Motor neuron (in vitro differentiated cells): Measurements from ENCODE around the gene OMD. TPM values are rescaled to one million over a fixed set of nuclear protein-coding genes. Genes with fewer than 3 reads are reported as not detected.
"Not testable (repeated sequence)": the region's sequence is repeated elsewhere in the genome, so short reads cannot be mapped to it uniquely, and the experiment has no call there.

Experiments used
- ATAC-seq, 8 experiments: fragments of 200-7000 bp; cut with Tn5 transposase; replicated peaks in 6 of 8; 2 replicates each; pipeline ENCODE4 v1.8.0; 2021; ENCODE audit warnings: mild to moderate bottlenecking in 8 of 8, moderate library complexity in 8 of 8
- H3K27ac ChIP-seq, 2 donors: fragments of 250-450 bp; sonication (Bioruptor Pico); 2 replicates each; pipeline ENCODE4 v1.9.0; 2021; ENCODE audit warnings: antibody characterized with exemption in 2 of 2, mild to moderate bottlenecking in 2 of 2, moderate library complexity in 1 of 2
- H3K4me1 ChIP-seq, 2 donors: fragments of 250-450 bp; sonication (Bioruptor Pico); replicated peaks in 1 of 2; 2 replicates each; pipeline ENCODE4 v1.6.1; 2021; ENCODE audit warnings: antibody characterized with exemption in 2 of 2, mild to moderate bottlenecking in 2 of 2, moderate library complexity in 1 of 2
- H3K4me3 ChIP-seq, 5 donors: fragments of 250-450 bp; sonication (Bioruptor Pico); 2 replicates each; pipeline ENCODE4 v1.9.0; 2021; ENCODE audit warnings: antibody characterized with exemption in 5 of 5, mild to moderate bottlenecking in 5 of 5, moderate library complexity in 4 of 5
- WGBS, 10 experiments: fragments of 450-650 bp; shearing (Covaris generic); methylation state at CpG; one replicate each; pipeline ENCODE4 v1.0.0; 2022; 5-methylcytosine and 5-hydroxymethylcytosine counted together
- in situ Hi-C, 9 experiments: fragments of 400-800 bp; cut with MboI; loops; one replicate each; pipeline ENCODE4 v1.15.0; 2021; ENCODE audit warnings: low sequenced_read_pairs in 9 of 9, low pct_unique_long_range_greater_than_20kb in 2 of 9; ENCODE audit not compliant: unreplicated experiment in 9 of 9
- total RNA-seq, 8 experiments: library from RNA; unstranded; fragments of 300-600 nt; gene quantifications; 2 replicates each; pipeline versions ENCODE4 v1.2.3 to v1.2.4, GENCODE V29; 2022

Gene OMD
- total RNA-seq, 8 experiments from 2014 or later: 0.08 to 16.3 (median 4.2) TPM

- in situ Hi-C loops: loop anchor here in 3 of 9 experiments (10.0 to 25.0 kb wide), 2 partner anchors 102 to 104 kb away; partner anchors contain the start of genes CENPP (in 2 of the 3) and NOL8 (in 2 of the 3)
- ATAC-seq: no peak
- Histone ChIP-seq H3K27ac (no peak overlapping the region), H3K4me1 (no peaks in the 10 kb centered on the region), H3K4me3 (no peak overlapping the region)
- WGBS, 10 experiments: 0 to 96% (median 80%) methylated on average over 1 to 5 of the region's 5 CpGs
These were observed 14.7 kb upstream of the OMD start for GRCh38 chr9:92438900-92439526.

DNA sequence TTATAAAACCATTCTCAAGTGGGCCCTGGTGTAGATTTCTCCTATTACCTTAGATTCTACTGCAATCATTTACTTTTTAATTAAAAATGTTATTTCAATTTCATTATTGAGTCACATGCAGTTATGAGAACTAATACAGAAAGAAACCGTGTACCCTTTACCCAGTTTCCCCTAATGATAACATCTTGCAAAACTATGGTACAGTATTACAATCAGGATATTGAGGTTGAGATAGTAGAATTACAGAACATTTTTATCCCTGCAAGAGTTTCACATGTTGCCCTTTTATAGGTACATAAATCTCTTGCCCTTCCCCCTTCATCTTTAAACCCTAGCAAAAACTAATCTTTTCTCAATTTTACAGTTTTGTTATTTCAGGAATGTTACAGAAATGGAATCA is 11.0 kb upstream of the OMD start:
- H3K27ac ChIP-seq: no peak overlapping the region
- H3K4me3 ChIP-seq: no peak overlapping the region
- H3K4me1 ChIP-seq: no peaks in the 10 kb centered on the region
- no peak for ATAC-seq
- WGBS, 10 experiments: 80 to 100% (median 100%) methylated on average over 1 of the region's 1 CpG; no CpG with 5 or more reads in 1 of the 10 experiments
- in situ Hi-C loops: loop anchor here in 3 of 9 experiments (10.0 to 25.0 kb wide), 2 partner anchors 98 to 100 kb away; partner anchors contain the start of genes CENPP (in 2 of the 3) and NOL8 (in 2 of the 3)

DNA sequence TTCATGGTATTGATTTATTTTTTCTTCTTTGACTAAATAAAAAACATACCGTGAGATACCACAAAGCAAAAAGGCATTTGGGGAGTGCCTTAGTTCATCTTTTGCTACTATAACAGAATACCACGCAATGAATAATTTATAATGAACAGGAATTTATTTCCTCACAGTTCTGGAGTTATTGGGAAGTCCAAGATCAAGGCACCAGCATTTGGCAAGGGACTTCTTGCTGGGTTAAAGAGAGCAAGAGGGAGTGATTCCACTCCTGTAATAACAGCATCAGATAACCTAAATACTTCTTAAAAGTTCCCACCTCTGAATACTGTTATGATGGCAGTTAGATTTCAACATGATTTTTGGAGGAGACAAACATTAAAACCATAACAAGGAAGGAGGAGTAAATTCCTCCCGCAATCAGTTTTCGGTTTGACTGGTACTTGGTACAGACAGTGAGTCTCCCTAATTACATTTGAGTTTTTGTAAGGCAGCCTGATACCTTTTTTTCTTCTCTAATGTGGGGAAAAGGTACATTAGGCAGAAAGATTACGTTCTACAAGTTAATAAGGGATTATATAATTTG is 8.8 kb upstream of the OMD start:
- 45 to 100% (median 91%) methylated on average over 2 to 5 of the region's 5 CpGs for WGBS, 10 experiments
- in situ Hi-C loops: loop anchor here in 3 of 9 experiments (10.0 to 25.0 kb wide), 2 partner anchors 96 to 98 kb away; partner anchors contain the start of genes CENPP (in 2 of the 3) and NOL8 (in 2 of the 3)
- Histone ChIP-seq H3K4me3 (no peak overlapping the region), H3K4me1 (no peaks in the 10 kb centered on the region), H3K27ac (no peak overlapping the region)
- no peak for ATAC-seq

DNA sequence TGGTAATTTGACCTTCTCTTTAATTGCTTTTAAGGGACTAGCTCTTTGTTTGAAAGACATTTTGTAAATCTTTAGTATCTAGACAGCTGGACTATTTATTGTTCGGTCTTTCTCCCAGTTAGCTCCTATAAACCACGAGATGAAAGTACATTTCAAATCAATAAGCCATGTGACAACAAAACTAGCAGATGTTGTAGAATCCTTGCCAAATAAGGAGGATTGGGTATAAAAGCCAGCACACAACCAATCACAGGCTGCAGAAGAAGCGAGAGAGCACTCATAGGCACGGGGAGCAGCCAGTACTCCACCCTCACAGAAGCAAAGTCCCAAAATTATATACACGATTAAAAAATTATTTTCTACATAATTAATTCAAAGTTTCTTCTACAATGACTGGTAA is 8.1 kb upstream of the OMD start:
- Histone ChIP-seq H3K4me1 (no peaks in the 10 kb centered on the region), H3K27ac (no peak overlapping the region), H3K4me3 (no peak overlapping the region)
- in situ Hi-C loops: loop anchor here in 3 of 9 experiments (10.0 to 25.0 kb wide), 2 partner anchors 95 to 98 kb away; partner anchors contain the start of genes CENPP (in 2 of the 3) and NOL8 (in 2 of the 3)
- peak in 2 of 8 experiments; percentile 38 for ATAC-seq
- 0 to 100% (median 71%) methylated on average over 1 to 5 of the region's 5 CpGs for WGBS, 10 experiments

- WGBS, 10 experiments: 0 to 100% (median 65%) methylated on average over 1 to 2 of the region's 2 CpGs; no CpG with 5 or more reads in 1 of the 10 experiments
- ATAC-seq: no peak
- no peak overlapping the region for H3K4me3 ChIP-seq
- H3K4me1 ChIP-seq: peaks cover 3 to 7% of the 10 kb centered on the region in 2 donors
- in situ Hi-C loops: loop anchor here in 3 of 9 experiments (10.0 to 25.0 kb wide), 2 partner anchors 93 to 95 kb away; partner anchors contain the start of genes CENPP (in 2 of the 3) and NOL8 (in 2 of the 3)
- H3K27ac ChIP-seq: no peak overlapping the region
These were observed 5.6 kb upstream of the OMD start for GRCh38 chr9:92429836-92430235.

DNA sequence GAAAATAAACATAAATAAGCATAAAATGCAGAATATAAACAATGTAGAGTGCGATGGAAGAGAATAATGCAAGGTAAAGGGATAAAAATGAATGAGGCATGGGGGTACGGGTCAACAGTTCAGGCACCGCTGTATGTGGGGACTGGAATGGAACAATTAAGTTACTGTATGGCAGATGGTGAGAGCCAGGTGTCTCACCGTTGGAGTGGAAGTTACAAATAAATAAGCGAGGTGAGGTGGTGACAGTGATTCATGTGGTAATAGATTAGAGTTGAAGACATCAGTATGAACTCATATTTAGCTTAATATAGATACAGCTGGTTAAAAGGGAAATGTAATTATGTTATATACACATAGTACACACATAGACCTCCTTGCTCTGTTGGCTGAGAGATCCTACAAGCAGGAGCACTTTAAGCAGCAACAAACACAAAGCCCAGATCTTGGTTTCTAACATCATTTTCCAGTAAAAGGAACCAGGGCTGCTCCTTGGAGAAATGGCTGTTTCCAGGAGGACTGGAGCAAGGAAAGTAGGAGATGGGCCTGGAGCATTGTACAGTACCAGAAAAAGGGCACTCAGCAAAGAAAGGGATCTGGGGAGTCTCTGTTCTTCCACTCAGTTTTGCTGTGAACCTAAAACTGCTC is 2.4 kb upstream of the OMD start:
- no peak overlapping the region for H3K27ac ChIP-seq
- H3K4me1 ChIP-seq: peaks cover 3 to 7% of the 10 kb centered on the region in 2 donors
- in situ Hi-C loops: loop anchor here in 2 of 9 experiments (25.0 kb wide), 1 partner anchor 89 kb away; the partner anchor contains the start of genes CENPP (in 2 of the 2) and NOL8 (in 2 of the 2)
- 45 to 98% (median 59%) methylated on average over 3 to 5 of the region's 5 CpGs; no CpG with 5 or more reads in 1 of the 10 experiments for WGBS, 10 experiments
- peak in 1 of 8 experiments; percentile 72 for ATAC-seq
- no peak overlapping the region for H3K4me3 ChIP-seq

DNA sequence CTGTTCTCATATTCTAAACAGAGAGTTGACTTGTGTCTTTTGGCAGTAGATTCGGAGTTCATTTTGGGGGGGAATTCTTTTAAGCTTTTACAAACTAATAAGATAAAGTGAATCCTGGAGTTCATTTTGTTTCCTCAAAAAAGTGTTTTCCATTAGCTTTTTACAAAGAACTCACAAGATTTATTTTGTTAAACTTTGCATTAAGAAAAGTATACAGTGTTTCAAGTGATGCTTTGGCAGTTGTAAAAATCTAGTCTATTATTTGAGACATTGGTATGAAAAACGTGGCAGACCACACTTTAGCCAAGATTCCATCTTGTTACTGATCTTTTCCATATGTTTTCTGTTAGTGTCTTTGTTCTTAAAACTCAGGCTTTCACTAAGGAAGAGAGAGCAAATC is 1.2 kb upstream of the OMD start:
- H3K4me1 ChIP-seq: peaks cover 3 to 7% of the 10 kb centered on the region in 2 donors
- in situ Hi-C loops: loop anchor here in 2 of 9 experiments (25.0 kb wide), 1 partner anchor 88 kb away; the partner anchor contains the start of genes CENPP (in 2 of the 2) and NOL8 (in 2 of the 2)
- ATAC-seq: no peak
- H3K4me3 ChIP-seq: no peak overlapping the region
- 0 to 90% (median 68%) methylated on average over 1 to 2 of the region's 2 CpGs for WGBS, 10 experiments
- H3K27ac ChIP-seq: no peak overlapping the region

- ATAC-seq: no peak
- H3K27ac ChIP-seq: no peak overlapping the region
- in situ Hi-C loops: no loop called here
- no peak overlapping the region for H3K4me3 ChIP-seq
- H3K4me1 ChIP-seq: peaks cover 3 to 7% of the 10 kb centered on the region in 2 donors
- 33 to 100% (median 80%) methylated on average over 1 to 2 of the region's 2 CpGs for WGBS, 10 experiments
These were observed 659 bp downstream of the OMD start for GRCh38 chr9:92423612-92424011.

DNA sequence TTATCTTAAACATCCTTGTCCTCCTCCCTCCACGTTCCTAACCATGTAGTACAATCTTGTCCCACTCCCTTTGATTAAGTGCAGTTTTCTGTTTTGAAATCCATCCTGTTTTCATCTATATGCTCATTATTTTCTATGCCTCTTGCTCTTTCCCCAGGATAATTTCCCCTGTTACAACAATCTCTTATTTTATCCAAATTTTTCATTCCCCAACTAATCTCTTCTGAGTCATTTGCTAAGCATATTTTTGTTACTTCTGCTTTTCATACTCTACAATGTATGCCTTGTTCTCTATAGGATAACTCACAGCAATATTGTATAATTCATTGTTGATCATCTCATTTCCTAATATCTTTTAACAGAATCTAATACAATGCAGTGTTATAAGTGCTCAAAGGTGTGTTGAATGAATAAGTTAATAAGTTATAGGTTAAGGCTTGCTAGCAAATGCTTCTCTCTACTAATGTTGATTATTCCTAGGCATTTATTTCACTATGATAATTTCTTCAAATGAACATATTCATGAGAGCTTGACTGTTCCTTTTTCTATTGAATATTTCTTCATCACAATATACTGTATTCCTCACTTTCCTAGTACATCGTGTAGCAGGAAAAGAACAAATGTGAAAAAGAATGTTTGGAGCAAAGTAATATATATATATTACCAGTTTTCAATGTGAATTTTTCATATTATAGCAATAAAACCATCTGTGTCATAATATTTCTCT is 1.5 kb downstream of the OMD start:
- ATAC-seq: peak in 3 of 8 experiments; percentile 33 to 51 (median 46)
- H3K27ac ChIP-seq: no peak overlapping the region
- H3K4me3 ChIP-seq: no peak overlapping the region
- H3K4me1 ChIP-seq: peaks cover 3 to 7% of the 10 kb centered on the region in 2 donors
- 5 to 100% (median 60%) methylated on average over 1 to 2 of the region's 2 CpGs for whole genome bisulfite sequencing, 10 experiments
- in situ Hi-C loops: no loop called here

GRCh38 chr9:92414566-92414965 is 9.7 kb downstream of the OMD start:
- H3K4me3 ChIP-seq: no peak overlapping the region
- H3K4me1 ChIP-seq: no peaks in the 10 kb centered on the region
- 0 to 100% (median 76%) methylated on average over 1 of the region's 1 CpG; no CpG with 5 or more reads in 2 of the 10 experiments for WGBS, 10 experiments
- ATAC-seq: no peak
- in situ Hi-C loops: no loop called here
- H3K27ac ChIP-seq: no peak overlapping the region

DNA sequence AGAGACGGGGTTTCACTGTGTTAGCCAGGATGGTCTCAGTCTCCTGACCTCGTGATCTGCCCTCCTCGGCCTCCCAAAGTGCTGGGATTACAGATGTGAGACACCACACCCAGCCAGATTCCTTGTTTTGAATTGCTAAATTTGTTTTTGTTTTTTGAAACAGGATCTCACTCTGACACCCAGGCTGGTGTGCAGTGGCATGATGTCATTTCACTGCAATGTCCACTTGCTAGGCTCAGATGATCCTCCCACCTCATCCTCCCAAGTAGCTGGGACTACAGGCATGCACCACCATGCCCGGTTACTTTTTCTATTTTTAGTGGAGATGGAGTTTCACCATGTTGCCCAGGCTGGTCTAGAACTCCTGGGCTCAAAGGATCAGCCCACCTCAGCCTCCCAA is 13.1 kb downstream of the OMD start:
- in situ Hi-C loops, H3K4me3 ChIP-seq, H3K4me1 ChIP-seq, H3K27ac ChIP-seq: not testable (repeated sequence)
- peak in 3 of 8 experiments; percentile 95 to 98 (median 97) for ATAC-seq
- WGBS, 10 experiments: 0 to 100% (median 80%) methylated on average over 1 to 4 of the region's 4 CpGs; no CpG with 5 or more reads in 3 of the 10 experiments

GRCh38 chr9:92408747-92409478 is 15.4 kb downstream of the OMD start:
- in situ Hi-C loops: no loop called here
- no peaks in the 10 kb centered on the region for H3K4me1 ChIP-seq
- 70 to 100% (median 90%) methylated on average over 1 to 2 of the region's 2 CpGs; no CpG with 5 or more reads in 1 of the 10 experiments for WGBS, 10 experiments
- no peak for ATAC-seq
- H3K4me3 ChIP-seq: no peak overlapping the region
- H3K27ac ChIP-seq: no peak overlapping the region
